Stimulated activated CD8-positive, alpha-beta memory T cell treated with anti-CD3 and anti-CD28 coated beads, Interleukin-4, amount 100 ng/mL, for 48 hours (primary cell): ENCODE measurements around the gene UGGT2.
"Not testable (repeated sequence)": the region's sequence is repeated elsewhere in the genome, so short reads cannot be mapped to it uniquely, and the experiment has no call there.

Experiments
- DNase-seq: peaks from one replicate; pipeline ENCODE4 v3.0.0-alpha.2; 2020

UGGT2 gene

DNA sequence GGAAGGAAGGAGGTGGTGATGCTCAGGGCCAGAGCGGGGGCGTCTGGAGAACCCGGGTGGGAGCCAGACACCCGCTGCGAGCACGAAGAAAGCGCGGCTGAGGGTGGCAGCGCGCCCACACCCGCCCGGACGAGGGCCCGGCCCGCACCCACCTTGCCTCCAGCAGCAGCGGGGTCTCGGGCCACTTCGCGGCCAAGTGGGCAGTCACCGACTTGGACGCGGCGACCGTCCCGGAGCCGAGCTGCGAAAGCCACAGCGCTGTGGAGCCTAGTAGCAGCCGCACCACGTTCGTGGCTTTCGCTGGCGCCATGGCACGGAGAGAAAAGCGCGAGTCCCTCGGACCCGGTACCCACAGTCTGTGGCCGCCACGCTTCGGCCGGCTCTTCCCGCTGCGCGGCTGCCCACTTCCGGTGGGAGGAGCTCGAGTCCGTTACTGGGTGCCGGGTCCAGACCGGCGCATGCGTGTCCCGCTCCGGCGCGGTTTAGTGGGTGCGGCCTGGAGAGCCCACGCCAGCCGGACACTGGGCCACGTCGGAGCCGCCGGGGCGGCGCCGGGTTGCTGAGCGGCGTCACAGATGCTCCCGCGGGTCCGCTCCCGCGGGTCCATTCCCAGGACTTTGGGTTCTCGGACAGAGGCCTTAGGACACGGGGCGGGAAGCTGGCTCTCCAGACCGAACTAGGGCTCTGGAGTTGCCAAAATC, at the start of gene UGGT2:
Gene UGGT2, minus strand, starts transcription at position 399 of the 701 bp plus-strand sequence. Its CDS starts 89 bp downstream, at position 310.
- DNase-seq = peak; percentile 54

DNA sequence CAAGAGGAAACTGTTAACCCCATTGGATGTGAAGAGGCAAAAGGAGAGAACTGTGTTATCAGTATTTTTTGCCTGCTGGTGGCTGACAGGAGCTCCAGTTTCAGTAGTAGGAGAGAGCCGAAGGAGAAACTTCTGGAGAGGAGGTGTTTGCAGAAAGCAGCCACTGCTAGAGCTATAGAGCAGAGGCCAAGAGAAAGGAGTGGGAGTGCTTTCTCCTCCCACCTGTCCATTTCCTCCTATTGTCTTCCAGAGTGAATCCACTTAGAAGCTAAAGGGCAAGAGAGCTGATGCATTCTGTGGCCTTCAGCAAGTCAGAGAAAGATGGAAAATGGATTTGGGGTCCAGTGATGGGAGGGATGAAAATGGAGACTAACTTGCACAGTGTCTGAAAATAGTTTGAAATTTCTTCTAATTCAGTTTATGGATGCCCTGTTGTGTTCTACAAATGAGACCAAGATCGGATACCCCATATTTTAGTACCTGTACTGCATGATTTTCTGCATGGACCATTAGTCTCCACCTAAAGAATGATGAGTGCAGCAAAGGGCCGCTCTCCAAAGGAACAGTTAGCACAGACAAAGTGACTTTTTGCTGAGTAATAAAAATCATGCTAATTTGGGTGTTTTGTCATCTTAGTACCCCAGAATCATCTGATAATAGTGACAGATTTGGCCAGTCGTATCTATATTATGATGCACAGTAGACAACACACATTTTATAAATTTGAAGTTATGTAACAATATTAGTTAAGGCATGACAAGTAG, 47.4 kb upstream of the UGGT2 start:
- no peak for DNase-seq

DNA sequence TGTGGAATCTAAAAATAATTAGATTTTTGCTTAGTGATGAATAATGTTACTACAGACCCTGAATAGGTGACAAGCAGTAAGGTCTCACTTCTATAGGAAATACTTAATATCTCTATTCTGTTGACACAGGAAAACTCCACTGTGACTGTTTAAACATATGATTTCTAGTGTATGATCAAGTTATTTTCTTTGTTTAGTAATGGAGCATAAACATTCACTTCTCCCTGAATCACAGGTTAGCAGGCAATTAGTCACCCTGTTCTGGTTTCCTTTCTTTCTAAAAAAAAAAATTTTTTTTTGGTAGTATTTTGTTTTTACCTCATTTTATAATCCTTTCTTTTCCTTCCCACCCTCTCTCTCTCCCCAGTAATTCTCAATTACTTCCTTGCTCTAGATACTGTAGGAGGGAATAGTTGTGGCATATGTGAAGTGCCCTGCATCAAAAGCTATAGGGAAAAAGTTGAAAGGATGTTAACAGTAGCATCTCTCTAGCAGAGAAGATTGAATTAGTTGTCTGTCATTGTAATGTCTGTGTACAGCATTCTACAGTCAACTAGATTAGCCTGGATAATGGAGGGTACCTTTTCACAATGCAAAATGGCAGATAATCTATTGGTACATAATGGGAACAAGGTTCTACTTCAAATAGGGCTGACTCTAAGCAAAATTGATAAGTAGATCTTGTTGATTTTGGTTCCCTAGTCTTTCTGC, 40.2 kb upstream of the UGGT2 start:
- no peak for DNase-seq

- no peak for DNase-seq
Measured at GRCh38 chr13:96091164-96092117, 38.2 kb upstream of the UGGT2 start.

DNA sequence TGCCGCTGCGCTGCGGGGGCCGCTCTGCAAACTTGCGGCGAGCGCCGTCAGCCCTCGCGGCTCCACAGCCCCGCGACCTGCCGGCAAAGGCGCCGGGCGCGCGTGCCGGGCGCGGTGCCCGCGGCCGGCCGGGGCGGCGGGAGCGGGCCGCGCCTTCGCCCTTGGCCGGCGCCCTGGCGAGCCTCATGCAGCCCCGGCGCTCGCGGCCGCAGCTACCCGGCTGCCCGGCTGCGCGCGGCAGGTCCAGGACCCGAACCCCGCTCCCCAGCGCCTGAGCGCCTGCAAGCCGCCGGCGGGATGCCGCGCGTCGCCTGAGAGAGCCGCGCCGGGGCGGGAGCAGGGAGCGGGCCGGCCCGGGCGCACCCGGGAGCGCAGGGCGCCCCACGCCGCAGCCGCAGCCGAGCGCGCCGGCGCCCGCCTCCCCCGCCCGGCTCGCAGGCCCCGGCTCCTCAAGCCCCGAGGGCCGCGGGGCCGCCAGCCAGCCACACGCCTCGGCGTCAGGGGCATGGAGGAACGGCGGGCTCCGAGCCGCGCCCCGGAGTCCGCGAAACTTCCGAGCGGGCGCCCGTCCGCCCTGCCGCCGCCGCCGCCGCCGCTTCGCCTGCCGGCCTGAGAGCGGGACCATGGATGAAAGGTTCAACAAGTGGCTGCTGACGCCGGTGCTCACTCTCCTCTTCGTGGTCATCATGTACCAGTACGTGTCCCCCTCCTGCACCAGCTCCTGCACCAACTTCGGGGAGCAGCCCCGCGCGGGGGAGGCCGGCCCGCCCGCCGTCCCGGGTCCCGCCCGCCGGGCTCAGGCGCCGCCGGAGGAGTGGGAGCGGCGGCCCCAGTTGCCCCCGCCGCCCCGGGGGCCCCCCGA, 37.3 kb upstream of the UGGT2 start:
- DNase-seq = no peak

DNA sequence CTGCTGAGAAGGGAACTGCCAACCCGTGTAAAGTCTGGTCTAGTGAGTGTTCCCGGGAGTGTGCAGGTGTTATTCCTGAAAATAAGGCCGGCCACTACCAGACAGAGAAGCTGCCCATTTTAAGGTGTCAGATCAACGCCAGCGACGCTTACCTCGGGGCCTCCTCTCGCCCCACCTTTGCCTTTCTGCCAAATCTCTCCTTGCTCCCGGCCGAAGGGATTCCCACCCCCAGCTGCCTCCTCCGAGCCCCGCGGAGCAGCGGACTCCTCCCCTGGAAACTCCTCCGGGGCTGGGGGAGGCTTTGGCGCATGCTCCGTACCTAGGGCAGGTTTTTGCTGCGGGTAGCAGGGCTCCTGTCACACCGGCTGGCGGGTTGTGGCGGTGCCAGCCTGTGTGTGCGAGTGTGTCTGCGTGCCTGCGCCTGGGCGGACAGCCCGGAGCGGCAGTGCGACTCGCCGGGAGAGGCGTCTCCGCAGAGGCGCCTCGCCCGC, 36.6 kb upstream of the UGGT2 start, which contains the start of gene HS6ST3:
Gene HS6ST3, plus strand, starts transcription at position 359 of the 491 bp plus-strand sequence.
- no peak for DNase-seq

DNA sequence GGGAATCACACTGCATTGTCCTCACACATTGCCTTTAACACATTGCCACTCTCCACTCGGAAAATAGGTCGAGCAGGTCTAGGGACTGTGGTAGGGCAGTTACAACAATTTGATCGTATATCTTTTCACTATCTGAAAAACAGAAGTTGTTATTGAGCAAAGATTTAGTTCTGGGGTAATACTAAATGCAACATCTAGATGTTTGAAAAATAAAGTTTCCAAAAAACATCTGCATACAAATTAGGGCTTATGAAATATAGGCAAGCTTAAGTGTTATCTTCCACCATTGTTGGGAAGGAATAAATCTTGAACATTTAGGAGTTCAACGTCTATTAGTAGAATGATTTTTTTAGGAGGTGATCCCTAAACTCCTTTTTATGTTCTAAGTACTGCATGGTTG, 35.9 kb upstream of the UGGT2 start:
- no peak for DNase-seq

DNA sequence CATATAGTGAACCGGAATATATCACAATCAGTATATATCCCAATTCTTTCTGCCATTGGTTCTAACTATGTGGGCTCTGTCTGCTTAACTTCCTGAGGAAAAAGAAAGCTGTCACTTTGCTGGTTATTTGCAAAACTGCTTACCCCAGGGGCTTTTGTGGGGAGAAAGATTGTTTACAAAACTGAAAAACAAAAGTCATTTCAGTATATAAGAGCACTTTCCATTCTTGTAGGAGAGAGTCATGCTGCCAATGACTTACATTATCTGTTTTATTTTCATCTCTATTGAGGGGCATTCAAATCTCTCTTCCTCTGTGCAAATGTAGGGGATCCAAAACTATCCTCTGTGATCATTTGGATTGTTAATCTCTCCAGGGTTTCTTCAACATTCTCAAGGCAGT, 33.5 kb upstream of the UGGT2 start:
- DNase-seq = no peak

GRCh38 chr13:96082640-96083039, 29.4 kb upstream of the UGGT2 start:
- no peak for DNase-seq

DNA sequence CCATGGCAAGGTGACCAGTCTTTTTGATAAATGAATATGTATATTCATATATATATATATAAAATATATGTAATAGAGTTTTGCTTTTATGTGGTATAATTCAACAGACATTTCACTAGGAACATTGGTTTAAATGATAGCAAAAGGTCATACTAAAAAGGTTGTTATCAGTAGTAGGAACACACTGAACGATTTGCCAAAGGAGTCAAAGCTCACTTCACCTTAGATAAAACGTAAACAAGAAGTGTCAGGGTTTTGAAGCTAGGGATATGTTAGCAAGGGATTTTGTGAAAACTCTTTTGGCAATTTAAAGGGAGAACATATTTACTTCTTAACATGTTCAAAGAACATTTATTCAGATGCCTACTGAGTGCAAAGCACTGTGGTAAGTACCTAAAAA, 28.7 kb upstream of the UGGT2 start:
- DNase-seq = no peak

- DNase-seq = no peak
Measured at GRCh38 chr13:96080676-96081075, 27.5 kb upstream of the UGGT2 start.

GRCh38 chr13:96075953-96076543, 22.8 kb upstream of the UGGT2 start:
- DNase-seq = no peak

DNA sequence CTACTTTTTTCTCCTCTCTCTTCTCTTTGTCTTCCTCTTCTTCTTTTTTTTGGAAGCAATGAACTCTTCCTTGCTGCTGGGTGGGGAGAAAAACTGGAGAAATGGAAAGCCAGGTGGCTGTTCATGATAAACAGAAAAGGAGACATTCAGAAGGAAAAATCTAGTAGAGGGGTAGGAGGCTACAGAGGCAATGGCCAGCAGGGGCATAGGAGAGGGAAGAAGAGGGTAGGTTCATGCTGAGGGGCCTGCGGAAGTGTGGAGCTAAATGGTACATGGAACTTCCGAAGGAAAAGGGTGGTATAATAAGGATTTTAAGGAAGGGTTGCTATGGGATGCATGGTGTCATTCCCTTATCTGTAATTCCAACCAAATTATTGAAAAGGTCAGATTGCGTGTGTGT, 19.2 kb upstream of the UGGT2 start:
- DNase-seq = no peak

DNA sequence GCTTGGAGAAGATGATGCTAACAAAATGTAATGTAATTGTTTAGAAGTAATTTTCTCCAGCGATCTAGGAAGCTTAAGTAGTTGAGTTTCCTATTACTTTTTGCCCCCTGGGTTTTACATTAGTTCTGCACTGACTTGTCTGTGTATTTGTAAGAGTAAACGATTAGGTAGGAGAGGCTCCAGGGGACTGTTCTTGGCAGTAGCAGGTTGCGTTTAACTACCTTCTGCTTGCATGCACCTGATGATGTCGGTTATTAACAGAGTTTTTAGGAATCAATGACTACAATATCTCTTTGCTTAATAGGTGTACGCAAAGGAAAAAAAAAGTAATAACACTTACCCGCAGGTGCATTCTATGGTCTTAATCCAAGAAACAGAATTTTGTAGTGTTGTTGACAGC, 18.3 kb upstream of the UGGT2 start:
- no peak for DNase-seq

DNA sequence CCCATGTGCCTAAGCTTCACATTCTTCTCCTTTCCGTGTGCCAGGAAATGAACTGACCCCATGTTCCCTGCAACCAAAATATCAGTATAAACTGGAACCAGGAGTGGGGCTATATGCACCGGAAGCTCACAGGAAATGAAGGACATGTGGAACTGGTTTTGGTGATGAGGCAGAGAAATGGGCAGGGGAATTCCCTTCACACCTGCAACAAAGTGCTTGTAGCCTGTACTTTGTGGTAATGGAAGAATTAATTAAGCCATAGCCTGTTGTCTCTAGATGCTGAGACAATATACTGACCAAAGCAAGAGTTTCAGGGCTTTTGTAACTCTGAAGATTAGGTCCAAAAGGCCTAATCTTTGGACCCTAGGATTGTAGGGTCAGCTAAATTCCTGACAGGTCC, 15.5 kb upstream of the UGGT2 start:
- DNase-seq = no peak

DNA sequence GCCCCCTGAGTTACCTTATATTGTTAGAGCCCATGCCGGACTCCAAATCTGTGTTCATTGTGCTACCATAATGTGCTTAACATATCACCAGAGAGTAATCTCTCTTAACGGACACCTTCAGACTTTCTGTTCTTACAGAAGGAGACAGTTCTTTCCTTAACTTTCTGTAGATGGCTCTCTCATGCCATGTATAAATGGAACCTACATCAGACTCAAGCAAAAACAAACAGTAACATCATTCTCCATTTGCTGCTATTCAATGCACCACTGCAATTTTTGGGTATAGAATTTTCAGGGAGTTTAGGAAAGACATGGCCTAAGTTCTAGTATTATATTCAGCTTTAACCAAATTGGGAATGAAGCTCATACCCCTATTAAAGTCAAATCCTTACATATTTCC, 12.6 kb upstream of the UGGT2 start:
- DNase-seq = no peak

- DNase-seq = no peak
Measured at GRCh38 chr13:96052656-96053002, 572 bp downstream of the UGGT2 start.

DNA sequence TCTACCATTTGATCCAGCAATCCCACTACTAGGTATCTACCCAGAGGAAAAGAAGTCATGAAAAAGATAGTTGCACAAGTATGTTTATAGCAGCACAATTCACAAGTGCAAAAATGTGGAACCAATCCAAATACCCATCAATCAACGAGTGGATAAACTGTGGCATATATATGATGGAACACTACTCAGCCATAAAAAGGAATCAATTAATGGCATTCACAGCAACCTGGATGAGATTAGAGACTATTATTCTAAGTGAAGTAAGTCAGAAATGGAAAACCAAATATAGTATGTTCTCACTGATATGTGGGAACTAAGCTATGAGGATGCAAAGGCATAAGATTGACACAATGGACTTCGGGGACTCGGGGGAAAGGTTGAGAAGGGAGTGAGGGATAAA, 1.3 kb downstream of the UGGT2 start:
- DNase-seq = not testable (repeated sequence)

DNA sequence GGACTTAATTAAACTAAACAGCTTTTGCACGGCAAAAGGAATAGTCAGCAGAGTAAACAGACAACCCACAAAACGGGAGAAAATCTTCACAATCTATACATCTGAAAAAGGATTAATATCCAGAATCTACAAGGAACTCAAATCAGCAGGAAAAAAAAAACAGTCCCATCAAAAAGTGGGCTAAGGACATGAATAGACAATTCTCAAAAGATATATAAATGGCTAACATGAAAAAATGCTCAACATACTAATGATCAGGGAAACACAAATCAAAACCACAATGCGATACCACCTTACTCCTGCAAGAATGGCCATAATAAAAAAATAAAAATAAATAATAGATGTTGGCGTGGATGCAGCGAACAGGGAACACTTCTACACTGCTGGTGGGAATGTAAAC, 1.7 kb downstream of the UGGT2 start:
- DNase-seq = not testable (repeated sequence)

GRCh38 chr13:96050955-96051354, 2.2 kb downstream of the UGGT2 start:
- DNase-seq = not testable (repeated sequence)
